Endothelial cell of umbilical vein (primary cell): ENCODE data around the gene PRPS1. TPM values are rescaled to one million over a fixed set of nuclear protein-coding genes. Genes with fewer than 3 reads are reported as not detected.

ENCODE experiments used
- BruUV-seq: library from RNA; stranded (reverse); fragments of 400-500 nt; replicated peaks from 2 replicates; lab custom pipeline; 2021; lab: Mats Ljungman, UMichigan
- CTCF ChIA-PET: fragments of 300-600, 350-600 bp; sonication (Branson Sonifier 250); formaldehyde crosslinking; loops from one replicate; lab custom pipeline; 2021; ENCODE audit warnings: antibody characterized with exemption, inconsistent platforms; lab: Charles Lee
- POLR2A ChIA-PET: fragments of 300-600, 350-600 bp; sonication (Branson Sonifier 250); formaldehyde crosslinking; loops from one replicate; lab custom pipeline; 2021; ENCODE audit warnings: antibody characterized with exemption, inconsistent platforms; lab: Charles Lee
- DNase-seq: peaks from one replicate; pipeline ENCODE4 v3.0.0-alpha.2; 2011; ENCODE audit warnings: low read depth, low spot score
- FAIRE-seq: peaks from 2 replicates; lab custom pipeline; 2011; peaks lifted over from hg19 to GRCh38; lab: Jason Lieb, UNC
- H2AFZ ChIP-seq: 2 replicates; pipeline ENCODE4 v1.6.0; 2012; ENCODE audit warnings: low read depth, low read length, control low read depth, inconsistent platforms
- H3K27ac ChIP-seq: 2 replicates; pipeline ENCODE4 v1.5.1; 2011; ENCODE audit warnings: low read depth, mild to moderate bottlenecking, control low read depth, low read length, moderate library complexity; ENCODE audit not compliant: insufficient read depth
- H3K27me3 ChIP-seq, 2 experiments: 2 replicates each; pipeline versions ENCODE4 v1.6.0 to v1.6.1; 2011; ENCODE audit warnings: low read length in 2 of 2, mixed read lengths in 1 of 2; ENCODE audit not compliant: control insufficient read depth in 2 of 2, insufficient read depth in 2 of 2
- H3K36me3 ChIP-seq, 2 experiments: 2 replicates in 1 of 2; 3 replicates in 1 of 2; pipeline ENCODE4 v1.5.1; 2011; ENCODE audit warnings: low read length in 2 of 2, mild to moderate bottlenecking in 1 of 2, moderate library complexity in 1 of 2; ENCODE audit not compliant: control insufficient read depth in 2 of 2, insufficient read depth in 2 of 2; ENCODE audit errors: extremely low read depth in 1 of 2
- H3K4me1 ChIP-seq: 3 replicates; pipeline ENCODE4 v1.5.1; 2011; ENCODE audit warnings: mild to moderate bottlenecking, low read length; ENCODE audit not compliant: control insufficient read depth, insufficient read depth; ENCODE audit errors: extremely low read depth
- H3K4me2 ChIP-seq: 2 replicates; pipeline ENCODE4 v1.6.1; 2011; ENCODE audit warnings: low read length, control low read depth, mixed read lengths; ENCODE audit not compliant: insufficient read depth
- H3K4me3 ChIP-seq, 3 experiments: fragments of 200-600 bp in 1 of 3; sonication (generic), shearing (Covaris generic) in 1 of 3; replicated peaks in 1 of 3; 2 replicates each; pipeline ENCODE4 v1.5.1; 2011 to 2016; ENCODE audit warnings: control low read depth in 3 of 3, low read length in 3 of 3, mild to moderate bottlenecking in 2 of 3, inconsistent platforms in 1 of 3, low read depth in 1 of 3, moderate library complexity in 1 of 3; ENCODE audit not compliant: insufficient read depth in 1 of 3
- H3K79me2 ChIP-seq: 2 replicates; pipeline ENCODE4 v1.6.0; 2012; ENCODE audit warnings: low read length, inconsistent platforms; ENCODE audit not compliant: control insufficient read depth, insufficient read depth
- H3K9ac ChIP-seq: replicated peaks from 2 replicates; pipeline ENCODE3; 2011; ENCODE audit warnings: low read length, control low read depth; ENCODE audit not compliant: insufficient read depth; ENCODE audit errors: extremely low read depth
- H3K9me1 ChIP-seq: replicated peaks from 3 replicates; pipeline ENCODE4 v1.6.0; 2011; ENCODE audit warnings: mild to moderate bottlenecking, low read length; ENCODE audit not compliant: control insufficient read depth, insufficient read depth; ENCODE audit errors: extremely low read depth
- H3K9me3 ChIP-seq: replicated peaks from 2 replicates; pipeline ENCODE4 v1.5.1; 2012; ENCODE audit warnings: low read length, inconsistent platforms; ENCODE audit not compliant: control insufficient read depth, insufficient read depth
- H4K20me1 ChIP-seq: replicated peaks from 2 replicates; pipeline ENCODE3; 2011; ENCODE audit warnings: mild to moderate bottlenecking, low read length; ENCODE audit not compliant: control insufficient read depth, insufficient read depth; ENCODE audit errors: extremely low read depth
- EZH2 ChIP-seq: IDR thresholded peaks from 2 replicates; pipeline ENCODE4 v1.6.1; 2012; ENCODE audit warnings: borderline replicate concordance, low read depth, mild to moderate bottlenecking, moderate library complexity, low read length, inconsistent platforms; ENCODE audit not compliant: severe bottlenecking
- FOS ChIP-seq: IDR thresholded peaks from 2 replicates; pipeline ENCODE4 v1.6.1; 2011; ENCODE audit warnings: mild to moderate bottlenecking, low read length, moderate library complexity, borderline replicate concordance; ENCODE audit not compliant: insufficient read depth
- GATA2 ChIP-seq: IDR thresholded peaks from 2 replicates; pipeline ENCODE4 v1.7.0; 2011; ENCODE audit warnings: low read depth, mild to moderate bottlenecking, moderate library complexity, mixed read lengths, low read length; ENCODE audit not compliant: insufficient read length, insufficient read depth
- JUN ChIP-seq: IDR thresholded peaks from 2 replicates; pipeline ENCODE4 v1.6.1; 2011; ENCODE audit warnings: borderline replicate concordance, low read depth; ENCODE audit not compliant: insufficient read length, insufficient read depth
- MYC ChIP-seq: IDR thresholded peaks from one replicate; pipeline ENCODE4 v1.6.1; 2011; ENCODE audit warnings: mild to moderate bottlenecking, low read depth, low read length
- POLR2A ChIP-seq: IDR thresholded peaks from 2 replicates; pipeline ENCODE4 v1.6.1; 2012; ENCODE audit warnings: low read depth, mild to moderate bottlenecking, control low read depth, low read length
- POLR2AphosphoS5 ChIP-seq: IDR thresholded peaks from 2 replicates; pipeline ENCODE4 v1.6.1; 2012; ENCODE audit warnings: low read depth, mild to moderate bottlenecking, control low read depth, low read length, moderate library complexity; ENCODE audit not compliant: insufficient read depth
- dilution Hi-C: fragments of 300-500 bp; cut with MboI; formaldehyde crosslinking; loops from one replicate; pipeline ENCODE4 v1.15.0; 2019; ENCODE audit warnings: low sequenced_read_pairs; ENCODE audit not compliant: extremely low pct_ligation_motif_present
- intact Hi-C: fragments of 100-400 bp; cut with micrococcal nuclease; formaldehyde crosslinking; loops from one replicate; pipeline ENCODE4 v1.10.0; 2022
- polyA plus RNA-seq, 4 experiments: library from polyadenylated mRNA; depleted of rRNA in 3 of 4; stranded (reverse) in 3 of 4; unstranded in 1 of 4; fragments of >200 nt; gene quantifications; 2 replicates each; pipeline versions ENCODE4 v1.2.1 to v1.2.3, GENCODE V29; 2011 to 2012; ENCODE audit warnings: missing spikeins in 1 of 4
- total RNA-seq: library from RNA; stranded (reverse); gene quantifications from 2 replicates; pipeline ENCODE4 v1.2.3, GENCODE V29; 2021
- TF ChIP-seq, protein P1 (sequence below), 2 donors: IDR thresholded peaks; 1 replicate in 1 of 2; 2 replicates in 1 of 2; pipeline ENCODE4 v1.5.1; 2011; ENCODE audit warnings: low read length in 2 of 2, mild to moderate bottlenecking in 2 of 2, moderate library complexity in 2 of 2, control low read depth in 1 of 2, inconsistent platforms in 1 of 2, low read depth in 1 of 2; ENCODE audit not compliant: insufficient read depth in 1 of 2; ENCODE audit errors: extremely low read depth in 1 of 2
- TF ChIP-seq, protein P2 (sequence below): IDR thresholded peaks from 2 replicates; pipeline ENCODE4 v1.6.1; 2011; ENCODE audit not compliant: insufficient read depth, insufficient read length

PRPS1 gene
- total and polyA plus RNA-seq, 2 donors (not counting 3 experiments of a cell fraction or from before 2014, with no cell fraction given): 30.9 to 36.8 TPM

DNA sequence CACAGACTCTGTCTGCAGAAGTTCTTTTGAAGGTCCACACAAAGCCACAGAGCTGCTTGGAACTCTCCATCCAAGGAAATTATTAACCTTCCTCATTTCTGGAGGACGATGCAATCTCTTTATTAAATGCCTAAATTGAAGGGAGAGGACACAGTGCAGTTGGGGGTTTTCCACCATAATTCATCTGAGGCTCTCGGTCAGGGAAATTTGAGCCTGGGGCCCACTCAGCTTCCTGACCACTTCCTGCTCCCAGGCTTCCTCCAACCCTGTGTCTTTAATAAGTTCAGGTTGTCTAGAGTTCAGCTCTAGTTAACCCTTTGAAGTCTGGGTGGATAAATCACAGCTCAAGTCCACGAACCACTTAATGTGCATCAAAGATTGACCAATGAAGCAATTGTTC, 58.5 kb downstream of the PRPS1 start:
- intact Hi-C loops (loop anchor here (2.0 kb wide), 1 partner anchor 14 kb away; no protein-coding TSS in a partner anchor), dilution Hi-C loops (no loop called here)
- H3K27me3 ChIP-seq: no peaks in the 10 kb centered on the region
- H3K4me2 ChIP-seq: peak overlapping the region; percentile 57
- ChIA-PET CTCF (interaction anchor here (1.0 to 4.2 kb wide), 7 partner anchors 9 to 91 kb away, joined by 3 to 34 read pairs (median 4); partner anchors contain the start of genes NCBP2L and TSC22D3), POLR2A (no interaction called here)
- peaks cover 41% of the 10 kb centered on the region for H3K4me1 ChIP-seq
- H3K79me2 ChIP-seq: no peaks in the 10 kb centered on the region
- H3K9ac ChIP-seq: no peak overlapping the region
- no peaks in the 10 kb centered on the region for H3K36me3 ChIP-seq
- peak overlapping the region in 1 of 3 experiments; percentile 10 for H3K4me3 ChIP-seq
- DNase-seq: peak; percentile 57
- H3K9me3 ChIP-seq: no peaks in the 10 kb centered on the region
- no peaks in the 10 kb centered on the region for H3K9me1 ChIP-seq
- H2AFZ ChIP-seq: no peak overlapping the region
- BruUV-seq: no TSS peak
- TF ChIP-seq FOS (no peak), JUN (no peak)
- peak; percentile 85 for FAIRE-seq
- peak overlapping the region; percentile 38 for H3K27ac ChIP-seq
- no peaks in the 10 kb centered on the region for H4K20me1 ChIP-seq

DNA sequence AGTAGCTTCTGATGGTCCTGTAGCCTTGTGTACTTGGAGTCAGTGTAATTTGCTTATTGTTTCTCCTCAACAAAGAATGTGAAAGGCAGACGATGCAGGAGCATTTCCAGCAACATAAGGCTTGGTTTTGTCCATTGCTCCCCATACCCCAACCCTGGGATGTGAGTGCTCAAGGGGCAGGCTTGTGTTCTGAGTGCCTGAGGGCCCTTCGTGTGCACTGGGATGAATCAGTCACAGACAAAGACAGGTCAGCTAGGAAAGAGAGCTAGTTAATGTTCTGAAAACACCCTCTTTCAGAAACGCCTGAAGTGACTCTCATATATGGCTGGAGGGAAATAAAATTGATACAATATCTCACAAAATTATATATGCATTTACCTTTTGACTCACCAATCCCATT, 59.1 kb downstream of the PRPS1 start:
- DNase-seq (no peak), FAIRE-seq (peak; percentile 69)
- Histone ChIP-seq H3K36me3 (no peaks in the 10 kb centered on the region), H2AFZ (peak overlapping the region; percentile 49), H3K4me2 (peak overlapping the region; percentile 57), H3K27me3 (no peaks in the 10 kb centered on the region), H3K9me3 (no peaks in the 10 kb centered on the region), H3K27ac (peak overlapping the region; percentile 17), H3K9ac (no peak overlapping the region), H3K79me2 (no peaks in the 10 kb centered on the region), H3K4me3 (no peak overlapping the region), H4K20me1 (no peaks in the 10 kb centered on the region), H3K9me1 (no peaks in the 10 kb centered on the region), H3K4me1 (peaks cover 41% of the 10 kb centered on the region)
- dilution Hi-C loops: no loop called here
- no TSS peak for BruUV-seq
- ChIA-PET CTCF (interaction anchor here (1.0 to 4.2 kb wide), 7 partner anchors 10 to 90 kb away, joined by 3 to 34 read pairs (median 4); partner anchors contain the start of genes NCBP2L and TSC22D3), POLR2A (interaction anchor here (0.7 kb wide), 1 partner anchor 105 kb away, joined by 3 read pairs; no protein-coding TSS in a partner anchor)
- intact Hi-C loops: loop anchor here (2.0 kb wide), 1 partner anchor 13 kb away; no protein-coding TSS in a partner anchor
- TF ChIP-seq, protein P1, sequence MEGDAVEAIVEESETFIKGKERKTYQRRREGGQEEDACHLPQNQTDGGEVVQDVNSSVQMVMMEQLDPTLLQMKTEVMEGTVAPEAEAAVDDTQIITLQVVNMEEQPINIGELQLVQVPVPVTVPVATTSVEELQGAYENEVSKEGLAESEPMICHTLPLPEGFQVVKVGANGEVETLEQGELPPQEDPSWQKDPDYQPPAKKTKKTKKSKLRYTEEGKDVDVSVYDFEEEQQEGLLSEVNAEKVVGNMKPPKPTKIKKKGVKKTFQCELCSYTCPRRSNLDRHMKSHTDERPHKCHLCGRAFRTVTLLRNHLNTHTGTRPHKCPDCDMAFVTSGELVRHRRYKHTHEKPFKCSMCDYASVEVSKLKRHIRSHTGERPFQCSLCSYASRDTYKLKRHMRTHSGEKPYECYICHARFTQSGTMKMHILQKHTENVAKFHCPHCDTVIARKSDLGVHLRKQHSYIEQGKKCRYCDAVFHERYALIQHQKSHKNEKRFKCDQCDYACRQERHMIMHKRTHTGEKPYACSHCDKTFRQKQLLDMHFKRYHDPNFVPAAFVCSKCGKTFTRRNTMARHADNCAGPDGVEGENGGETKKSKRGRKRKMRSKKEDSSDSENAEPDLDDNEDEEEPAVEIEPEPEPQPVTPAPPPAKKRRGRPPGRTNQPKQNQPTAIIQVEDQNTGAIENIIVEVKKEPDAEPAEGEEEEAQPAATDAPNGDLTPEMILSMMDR (IDR thresholded peaks at IDR 0.05; ENCODE audit: extremely low read depth in 1 of 2, insufficient read depth in 1 of 2, low read depth in 1 of 2, low read length in 2 of 2): no peak
- no peak for TF ChIP-seq JUN
- no peak for TF ChIP-seq FOS
- no peak for TF ChIP-seq GATA2
- TF ChIP-seq POLR2AphosphoS5: no peak
- no peak for TF ChIP-seq EZH2
- TF ChIP-seq MYC: no peak
- TF ChIP-seq, protein P2, sequence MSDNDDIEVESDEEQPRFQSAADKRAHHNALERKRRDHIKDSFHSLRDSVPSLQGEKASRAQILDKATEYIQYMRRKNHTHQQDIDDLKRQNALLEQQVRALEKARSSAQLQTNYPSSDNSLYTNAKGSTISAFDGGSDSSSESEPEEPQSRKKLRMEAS: no peak
- TF ChIP-seq POLR2A: no peak
